Measurements from ENCODE around the gene SPTBN1.
A peak's percentile ranks its signal among the peaks of the same experiment; 100 is the strongest.
"Not testable (repeated sequence)": the region's sequence is repeated elsewhere in the genome, so short reads cannot be mapped to it uniquely, and the experiment has no call there.

The SPTBN1 gene

DNA sequence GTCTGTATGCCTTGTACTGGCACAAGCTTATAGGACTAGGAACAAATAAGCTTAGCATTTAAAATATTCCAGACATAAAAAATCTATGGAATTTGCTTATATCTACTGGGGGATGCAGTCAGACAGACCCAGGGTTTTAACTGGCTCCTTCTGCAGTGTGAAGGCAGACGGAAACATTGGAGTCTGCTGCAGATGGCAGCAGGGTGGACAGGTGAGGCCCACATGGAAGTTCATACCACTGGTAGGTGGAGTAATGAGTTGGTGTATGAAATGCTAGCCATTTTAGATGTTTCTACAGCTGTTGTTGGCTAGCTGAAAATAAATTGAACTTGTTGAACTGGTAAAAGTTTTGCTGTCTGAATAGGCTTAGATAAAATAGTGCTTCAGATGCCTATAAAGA is 17.7 kb downstream of the SPTBN1 start:
- Histone ChIP-seq H3K9ac (ENCODE audit: low read length) (no peak overlapping the region), H3K27me3 (ENCODE audit: control insufficient read depth in 1 of 2, insufficient read depth in 2 of 2, low read length in 2 of 2) (no peaks in the 10 kb centered on the region), H3K9me3 (ENCODE audit: low read length) (no peaks in the 10 kb centered on the region), H3K4me3 (ENCODE audit: low read depth in 1 of 2, low read length in 2 of 2) (no peak overlapping the region), H3K4me1 (ENCODE audit: insufficient read depth, low read length) (peaks cover 77% of the 10 kb centered on the region), H3K27ac (ENCODE audit: low read depth, low read length) (no peak overlapping the region), H3K36me3 (ENCODE audit: insufficient read depth, low read length) (no peaks in the 10 kb centered on the region)

DNA sequence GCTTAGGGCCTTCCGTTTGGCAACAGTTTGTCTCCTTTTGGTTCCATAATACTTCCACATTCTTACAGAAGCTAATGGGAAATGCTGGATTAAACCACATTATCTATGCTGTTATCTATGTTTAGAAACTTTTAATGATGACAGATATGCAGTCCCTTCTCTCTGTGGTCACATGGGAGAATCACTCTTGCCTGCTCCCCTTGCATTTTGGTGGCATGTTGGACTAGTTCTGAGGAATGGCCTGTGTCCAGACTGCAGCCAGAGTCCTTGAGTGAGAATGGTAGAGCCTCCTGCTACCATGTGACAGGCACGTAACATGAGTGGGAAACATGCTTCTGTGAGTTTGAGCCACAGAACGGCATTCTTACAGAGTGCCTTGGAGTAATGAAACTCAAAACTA is 19.2 kb downstream of the SPTBN1 start:
- Histone ChIP-seq H3K36me3 (ENCODE audit: insufficient read depth, low read length) (no peaks in the 10 kb centered on the region), H3K4me3 (ENCODE audit: low read depth in 1 of 2, low read length in 2 of 2) (no peak overlapping the region), H3K27me3 (ENCODE audit: control insufficient read depth in 1 of 2, insufficient read depth in 2 of 2, low read length in 2 of 2) (no peaks in the 10 kb centered on the region), H3K4me1 (ENCODE audit: insufficient read depth, low read length) (peaks cover 75% of the 10 kb centered on the region), H3K9ac (ENCODE audit: low read length) (no peak overlapping the region), H3K27ac (ENCODE audit: low read depth, low read length) (no peak overlapping the region), H3K9me3 (ENCODE audit: low read length) (no peaks in the 10 kb centered on the region)

DNA sequence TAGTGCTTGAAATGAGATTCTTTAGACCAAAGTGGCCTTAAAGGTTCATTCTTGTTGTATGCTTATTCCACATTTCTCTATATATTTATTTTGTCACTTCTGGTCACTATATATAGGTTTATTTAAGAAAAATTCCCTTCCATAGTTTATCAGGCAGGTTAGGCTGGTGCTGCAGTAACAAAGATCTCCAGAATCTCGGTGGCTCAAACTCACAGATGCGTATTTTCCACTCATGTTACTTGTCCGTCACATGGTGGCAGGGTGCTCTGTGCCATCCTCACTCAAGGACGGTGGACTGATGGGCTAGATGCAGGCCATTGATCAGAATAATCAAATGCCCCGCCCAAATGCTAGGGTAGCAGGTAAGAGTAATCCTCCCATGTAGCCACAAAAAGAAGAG is 19.8 kb downstream of the SPTBN1 start:
- H3K27ac ChIP-seq (ENCODE audit: low read depth, low read length) = no peak overlapping the region
- peaks cover 75% of the 10 kb centered on the region for H3K4me1 ChIP-seq (ENCODE audit: insufficient read depth, low read length)
- no peaks in the 10 kb centered on the region for H3K36me3 ChIP-seq (ENCODE audit: insufficient read depth, low read length)
- H3K9me3 ChIP-seq (ENCODE audit: low read length) = no peaks in the 10 kb centered on the region
- H3K27me3 ChIP-seq (ENCODE audit: control insufficient read depth in 1 of 2, insufficient read depth in 2 of 2, low read length in 2 of 2) = no peaks in the 10 kb centered on the region
- H3K9ac ChIP-seq (ENCODE audit: low read length) = no peak overlapping the region
- H3K4me3 ChIP-seq (ENCODE audit: low read depth in 1 of 2, low read length in 2 of 2) = no peak overlapping the region

DNA sequence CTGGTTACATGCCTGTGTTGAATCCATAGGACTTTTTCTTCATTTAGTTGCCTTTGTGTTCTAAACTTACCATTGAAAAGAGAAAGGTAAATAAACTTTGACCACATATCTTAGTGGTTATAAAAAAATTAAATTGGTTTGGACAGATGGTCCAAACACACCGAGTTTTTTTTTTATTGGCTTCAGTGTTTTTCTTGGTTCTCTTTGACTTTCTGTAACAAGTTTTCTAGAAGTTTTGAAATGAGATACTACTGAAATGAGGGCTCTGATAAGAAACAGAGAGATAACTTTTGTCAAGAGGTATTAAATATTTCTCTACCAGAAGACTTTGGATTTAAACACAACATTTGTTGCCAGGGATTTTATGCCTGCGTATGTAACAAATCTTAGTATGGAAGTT is 20.7 kb downstream of the SPTBN1 start:
- H3K4me3 ChIP-seq (ENCODE audit: low read depth in 1 of 2, low read length in 2 of 2) = no peak overlapping the region
- H3K4me1 ChIP-seq (ENCODE audit: insufficient read depth, low read length) = peaks cover 75% of the 10 kb centered on the region
- no peaks in the 10 kb centered on the region for H3K27me3 ChIP-seq (ENCODE audit: control insufficient read depth in 1 of 2, insufficient read depth in 2 of 2, low read length in 2 of 2)
- no peaks in the 10 kb centered on the region for H3K9me3 ChIP-seq (ENCODE audit: low read length)
- no peaks in the 10 kb centered on the region for H3K36me3 ChIP-seq (ENCODE audit: insufficient read depth, low read length)
- H3K27ac ChIP-seq (ENCODE audit: low read depth, low read length) = no peak overlapping the region
- H3K9ac ChIP-seq (ENCODE audit: low read length) = no peak overlapping the region

DNA sequence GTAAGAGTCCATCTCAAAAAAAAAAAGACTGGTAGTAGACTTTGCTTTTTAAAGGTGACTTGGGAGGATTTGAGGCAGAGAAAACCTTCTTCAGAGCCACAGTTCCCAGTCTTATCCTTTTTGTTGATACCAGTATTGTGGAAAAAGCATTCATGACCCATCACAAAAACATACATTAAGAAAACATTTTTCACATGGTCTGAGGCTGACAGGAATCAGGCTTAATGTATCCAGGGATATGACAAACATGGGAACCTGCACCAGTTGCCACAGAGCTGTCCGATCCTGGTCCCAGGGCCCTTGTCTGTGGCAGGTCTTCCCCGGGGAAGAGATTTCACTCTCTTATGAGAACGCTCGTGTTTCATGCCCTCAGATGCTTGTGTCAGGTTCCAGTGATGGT is 21.8 kb downstream of the SPTBN1 start:
- no peaks in the 10 kb centered on the region for H3K9me3 ChIP-seq (ENCODE audit: low read length)
- H3K4me1 ChIP-seq (ENCODE audit: insufficient read depth, low read length) = peaks cover 81% of the 10 kb centered on the region
- no peak overlapping the region for H3K9ac ChIP-seq (ENCODE audit: low read length)
- no peaks in the 10 kb centered on the region for H3K27me3 ChIP-seq (ENCODE audit: control insufficient read depth in 1 of 2, insufficient read depth in 2 of 2, low read length in 2 of 2)
- H3K36me3 ChIP-seq (ENCODE audit: insufficient read depth, low read length) = no peaks in the 10 kb centered on the region
- no peak overlapping the region for H3K27ac ChIP-seq (ENCODE audit: low read depth, low read length)
- H3K4me3 ChIP-seq (ENCODE audit: low read depth in 1 of 2, low read length in 2 of 2) = no peak overlapping the region

DNA sequence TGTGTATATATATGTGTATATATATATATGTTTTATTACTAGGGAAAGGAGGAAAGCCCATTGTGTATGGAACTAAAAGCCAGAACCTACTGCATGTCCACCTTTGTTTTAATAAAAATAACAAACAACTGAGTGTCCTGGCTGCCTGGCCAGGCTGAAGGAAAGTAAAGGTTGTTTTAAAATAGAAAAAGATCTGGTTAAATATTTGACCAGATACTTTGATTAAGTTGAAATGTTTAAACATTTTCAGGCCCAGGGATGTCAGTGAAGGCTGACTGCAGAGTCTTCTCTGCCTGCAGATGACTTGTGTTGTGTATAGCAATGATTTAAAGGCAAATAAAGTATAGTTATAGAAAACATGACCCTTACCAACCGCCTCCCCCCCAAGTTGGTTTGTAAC is 22.8 kb downstream of the SPTBN1 start:
- Histone ChIP-seq H3K4me1 (ENCODE audit: insufficient read depth, low read length) (peaks cover 84% of the 10 kb centered on the region), H3K27ac (ENCODE audit: low read depth, low read length) (no peak overlapping the region), H3K9me3 (ENCODE audit: low read length) (no peaks in the 10 kb centered on the region), H3K9ac (ENCODE audit: low read length) (no peak overlapping the region), H3K27me3 (ENCODE audit: control insufficient read depth in 1 of 2, insufficient read depth in 2 of 2, low read length in 2 of 2) (no peaks in the 10 kb centered on the region), H3K36me3 (ENCODE audit: insufficient read depth, low read length) (no peaks in the 10 kb centered on the region), H3K4me3 (ENCODE audit: low read depth in 1 of 2, low read length in 2 of 2) (no peak overlapping the region)

DNA sequence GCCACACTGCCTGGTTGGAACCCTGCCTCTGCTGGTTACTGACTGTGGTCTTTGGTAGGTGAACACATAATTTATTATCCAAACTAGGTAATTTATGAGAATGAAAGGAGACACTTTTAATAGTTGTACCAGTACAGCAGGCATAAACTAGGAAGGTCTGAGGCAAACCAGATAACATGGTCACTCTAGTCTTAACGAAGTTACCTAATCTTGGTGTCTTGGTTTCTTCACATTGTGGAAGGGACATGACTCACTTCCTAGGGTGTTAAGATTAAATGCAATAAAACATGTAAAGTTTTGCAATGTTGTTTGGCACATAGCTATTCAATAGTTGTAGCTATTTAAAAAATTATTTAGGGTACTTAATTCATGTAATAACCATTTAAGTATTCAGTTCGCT is 23.3 kb downstream of the SPTBN1 start:
- H3K9ac ChIP-seq (ENCODE audit: low read length) = no peak overlapping the region
- no peak overlapping the region for H3K4me3 ChIP-seq (ENCODE audit: low read depth in 1 of 2, low read length in 2 of 2)
- H3K36me3 ChIP-seq (ENCODE audit: insufficient read depth, low read length) = no peaks in the 10 kb centered on the region
- peaks cover 87% of the 10 kb centered on the region for H3K4me1 ChIP-seq (ENCODE audit: insufficient read depth, low read length)
- no peak overlapping the region for H3K27ac ChIP-seq (ENCODE audit: low read depth, low read length)
- no peaks in the 10 kb centered on the region for H3K27me3 ChIP-seq (ENCODE audit: control insufficient read depth in 1 of 2, insufficient read depth in 2 of 2, low read length in 2 of 2)
- H3K9me3 ChIP-seq (ENCODE audit: low read length) = no peaks in the 10 kb centered on the region

DNA sequence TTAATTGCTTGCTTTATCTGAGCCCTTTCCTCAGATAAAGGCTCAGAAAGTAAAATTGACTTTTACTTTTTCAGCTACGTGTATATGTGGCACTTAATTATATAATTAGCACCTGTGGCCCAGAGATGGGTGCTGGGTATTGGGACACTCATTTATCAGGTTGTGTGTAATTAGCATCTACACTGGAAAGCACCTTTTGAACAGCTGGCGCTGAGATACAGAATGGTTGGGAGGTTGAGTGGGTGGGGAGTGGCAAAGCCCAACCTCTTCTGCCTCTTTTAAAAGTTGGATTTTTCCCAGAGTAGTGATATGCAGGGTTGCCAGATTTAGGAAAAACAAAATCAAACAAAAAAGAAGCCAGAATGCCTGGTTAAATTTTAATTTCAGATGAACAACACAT is 23.9 kb downstream of the SPTBN1 start:
- no peak overlapping the region for H3K4me3 ChIP-seq (ENCODE audit: low read depth in 1 of 2, low read length in 2 of 2)
- H3K27me3 ChIP-seq (ENCODE audit: control insufficient read depth in 1 of 2, insufficient read depth in 2 of 2, low read length in 2 of 2) = no peaks in the 10 kb centered on the region
- H3K9ac ChIP-seq (ENCODE audit: low read length) = no peak overlapping the region
- H3K9me3 ChIP-seq (ENCODE audit: low read length) = no peaks in the 10 kb centered on the region
- H3K4me1 ChIP-seq (ENCODE audit: insufficient read depth, low read length) = peaks cover 89% of the 10 kb centered on the region
- H3K27ac ChIP-seq (ENCODE audit: low read depth, low read length) = no peak overlapping the region
- no peaks in the 10 kb centered on the region for H3K36me3 ChIP-seq (ENCODE audit: insufficient read depth, low read length)

DNA sequence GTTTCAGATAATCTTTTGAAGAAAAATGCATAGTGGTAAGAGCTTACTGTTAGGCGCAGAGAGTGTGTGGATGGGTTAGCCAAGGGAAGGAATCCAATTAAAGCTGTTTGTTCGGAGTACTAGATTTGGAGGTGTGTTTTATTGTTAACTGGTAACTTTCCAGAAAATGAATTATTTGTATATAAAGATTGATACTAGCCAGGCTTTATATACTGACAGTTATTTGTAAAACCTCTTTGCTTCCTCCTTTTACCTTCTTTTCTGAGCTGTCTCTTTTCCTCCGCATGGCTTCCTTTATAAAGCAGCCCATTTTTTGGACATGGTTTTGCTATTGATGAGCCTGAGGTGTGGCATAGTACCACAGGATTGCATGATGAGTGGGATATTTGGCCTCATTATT is 25.6 kb downstream of the SPTBN1 start:
- peak overlapping the region; percentile 19 for H3K27ac ChIP-seq (ENCODE audit: low read depth, low read length)
- no peak overlapping the region for H3K4me3 ChIP-seq (ENCODE audit: low read depth in 1 of 2, low read length in 2 of 2)
- H3K27me3 ChIP-seq (ENCODE audit: control insufficient read depth in 1 of 2, insufficient read depth in 2 of 2, low read length in 2 of 2) = no peaks in the 10 kb centered on the region
- H3K4me1 ChIP-seq (ENCODE audit: insufficient read depth, low read length) = peaks cover 77% of the 10 kb centered on the region
- H3K36me3 ChIP-seq (ENCODE audit: insufficient read depth, low read length) = no peaks in the 10 kb centered on the region
- H3K9ac ChIP-seq (ENCODE audit: low read length) = no peak overlapping the region
- H3K9me3 ChIP-seq (ENCODE audit: low read length) = no peaks in the 10 kb centered on the region

DNA sequence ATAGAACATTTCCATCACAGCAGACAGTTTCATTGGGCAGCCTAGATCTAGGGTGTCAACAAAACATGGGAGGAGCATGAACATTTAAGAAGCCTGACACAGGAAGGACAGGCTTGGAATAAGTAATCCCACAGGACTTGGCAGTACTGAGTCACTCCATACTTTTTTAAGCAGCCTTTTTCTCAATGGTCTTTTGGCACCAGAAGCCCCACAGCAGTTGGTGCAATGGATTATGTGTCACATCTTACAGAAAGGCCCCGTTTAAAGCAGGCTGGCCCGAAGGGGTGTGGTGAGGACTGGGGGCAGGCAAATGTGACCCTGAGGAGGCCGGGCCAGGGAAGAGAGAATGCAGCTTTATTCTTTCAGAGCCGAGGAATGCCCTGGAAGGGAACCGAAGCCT is 26.6 kb downstream of the SPTBN1 start:
- no peaks in the 10 kb centered on the region for H3K9me3 ChIP-seq (ENCODE audit: low read length)
- peaks cover 67% of the 10 kb centered on the region for H3K4me1 ChIP-seq (ENCODE audit: insufficient read depth, low read length)
- no peak overlapping the region for H3K4me3 ChIP-seq (ENCODE audit: low read depth in 1 of 2, low read length in 2 of 2)
- H3K27ac ChIP-seq (ENCODE audit: low read depth, low read length) = peak overlapping the region; percentile 50
- no peaks in the 10 kb centered on the region for H3K36me3 ChIP-seq (ENCODE audit: insufficient read depth, low read length)
- H3K9ac ChIP-seq (ENCODE audit: low read length) = no peak overlapping the region
- H3K27me3 ChIP-seq (ENCODE audit: control insufficient read depth in 1 of 2, insufficient read depth in 2 of 2, low read length in 2 of 2) = no peaks in the 10 kb centered on the region

DNA sequence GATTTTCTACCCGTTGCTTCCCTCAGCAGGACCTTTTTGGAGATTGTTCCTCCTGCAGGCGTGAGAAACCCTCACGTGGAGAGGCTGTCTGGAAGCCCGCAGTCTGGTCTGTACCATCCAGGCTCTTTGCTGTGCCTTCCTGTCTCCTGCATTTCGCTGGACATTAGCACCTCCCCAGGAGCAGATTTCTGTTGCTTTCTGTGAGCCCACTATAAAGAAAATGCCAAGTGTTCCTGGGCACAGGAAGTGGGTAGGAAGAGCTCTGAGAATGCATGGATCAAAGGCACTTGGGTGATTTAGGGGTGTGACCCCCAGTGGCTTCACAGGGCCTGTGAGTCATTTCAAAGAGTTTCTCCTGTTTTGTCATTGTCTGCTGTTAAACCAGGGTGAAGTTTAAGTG is 27.3 kb downstream of the SPTBN1 start:
- Histone ChIP-seq H3K27ac (ENCODE audit: low read depth, low read length) (peak overlapping the region; percentile 50), H3K9ac (ENCODE audit: low read length) (no peak overlapping the region), H3K4me1 (ENCODE audit: insufficient read depth, low read length) (peaks cover 60% of the 10 kb centered on the region), H3K9me3 (ENCODE audit: low read length) (no peaks in the 10 kb centered on the region), H3K27me3 (ENCODE audit: control insufficient read depth in 1 of 2, insufficient read depth in 2 of 2, low read length in 2 of 2) (no peaks in the 10 kb centered on the region), H3K4me3 (ENCODE audit: low read depth in 1 of 2, low read length in 2 of 2) (no peak overlapping the region), H3K36me3 (ENCODE audit: insufficient read depth, low read length) (no peaks in the 10 kb centered on the region)

DNA sequence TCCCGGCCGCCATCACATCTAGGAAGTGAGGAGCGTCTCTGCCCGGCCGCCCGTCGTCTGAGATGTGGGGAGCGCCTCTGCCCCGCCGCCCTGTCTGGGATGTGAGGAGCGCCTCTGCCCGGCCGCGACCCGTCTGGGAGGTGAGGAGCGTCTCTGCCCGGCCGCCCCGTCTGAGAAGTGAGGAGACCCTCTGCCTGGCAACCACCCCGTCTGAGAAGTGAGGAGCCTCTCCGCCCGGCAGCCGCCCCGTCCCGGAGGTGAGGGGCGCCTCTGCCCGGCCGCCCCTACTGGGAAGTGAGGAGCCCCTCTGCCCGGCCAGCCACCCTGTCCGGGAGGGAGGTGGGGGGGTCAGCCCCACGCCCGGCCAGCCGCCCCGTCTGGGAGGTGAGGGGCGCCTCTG is 29.6 kb downstream of the SPTBN1 start:
- not testable (repeated sequence) for H3K27me3 ChIP-seq (ENCODE audit: control insufficient read depth in 1 of 2, insufficient read depth in 2 of 2, low read length in 2 of 2); H3K4me3 ChIP-seq (ENCODE audit: low read depth in 1 of 2, low read length in 2 of 2); H3K9me3 ChIP-seq (ENCODE audit: low read length); H3K36me3 ChIP-seq (ENCODE audit: insufficient read depth, low read length); H3K9ac ChIP-seq (ENCODE audit: low read length); H3K27ac ChIP-seq (ENCODE audit: low read depth, low read length)
- H3K4me1 ChIP-seq (ENCODE audit: insufficient read depth, low read length) = peaks cover 42% of the 10 kb centered on the region

Measured in muscle layer of colon (tissue), 2 donors.